HG03558 (cell line): ENCODE results near the gene SMIM7.
"Not testable (repeated sequence)": the region's sequence is repeated elsewhere in the genome, so short reads cannot be mapped to it uniquely, and the experiment has no call there.

ENCODE experiments used
- ATAC-seq: cut with Tn5 transposase; IDR thresholded peaks from one replicate; pipeline ENCODE4 v1.9.1; 2021; ENCODE audit warnings: moderate number of reproducible peaks; ENCODE audit not compliant: unreplicated experiment; ENCODE audit errors: extremely low read depth

SMIM7 gene

DNA sequence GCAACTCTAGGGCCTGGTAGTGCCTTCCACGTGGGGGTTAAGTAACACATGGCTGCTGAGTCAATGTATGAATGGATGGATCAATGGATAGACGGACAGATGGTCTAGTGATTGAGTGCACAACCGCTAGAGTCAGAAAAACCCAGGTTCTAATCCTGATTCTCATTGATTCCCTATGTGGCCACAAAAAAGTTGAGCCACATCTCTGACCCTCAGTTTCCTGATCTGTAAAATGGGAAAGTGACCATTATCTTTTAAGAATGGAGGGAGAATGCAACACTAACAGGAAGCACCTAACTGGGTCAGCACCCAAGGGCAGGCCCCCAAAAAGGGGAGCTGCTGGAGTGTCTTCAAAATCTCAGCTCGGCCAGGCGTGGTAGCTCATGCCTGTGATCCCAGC is 2.6 kb downstream of the SMIM7 start:
- ATAC-seq: no peak

DNA sequence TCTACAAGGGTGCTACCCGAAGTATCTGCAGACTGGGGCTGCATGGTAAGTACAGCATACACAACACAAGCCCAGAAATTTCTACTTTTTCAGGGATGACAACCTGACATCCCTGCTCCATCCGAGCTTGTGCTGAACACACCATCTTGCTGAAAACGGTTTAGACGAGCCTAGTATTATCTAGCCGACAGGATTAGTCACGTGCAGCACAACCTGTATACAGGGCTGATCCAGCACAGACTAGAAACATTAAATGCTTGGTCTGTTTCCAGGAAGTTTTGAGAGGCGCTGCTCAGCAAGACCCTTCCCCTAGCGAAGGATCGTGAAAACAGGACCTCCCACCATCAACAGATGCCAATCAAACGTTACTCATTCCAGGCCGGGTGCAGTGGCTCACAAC is 4.2 kb downstream of the SMIM7 start:
- no peak for ATAC-seq

DNA sequence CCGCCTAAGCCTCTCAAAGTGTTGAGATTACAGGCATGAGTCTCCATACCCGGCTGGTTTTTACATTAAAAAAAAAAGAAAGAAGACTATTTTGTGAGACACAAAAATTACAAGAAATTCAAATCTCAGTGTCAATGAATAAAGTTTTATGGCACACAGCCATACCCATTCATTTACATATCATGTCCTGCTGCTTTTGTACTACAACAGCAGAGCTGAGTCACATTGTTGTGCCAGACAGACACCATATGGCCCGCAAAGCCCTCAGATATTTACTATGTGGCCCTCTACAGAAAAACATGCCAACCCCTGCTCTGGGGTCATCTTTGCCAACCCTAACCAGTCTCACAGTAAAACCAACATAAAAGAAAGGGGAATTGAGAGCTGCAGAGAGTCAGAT is 5.3 kb downstream of the SMIM7 start:
- ATAC-seq: no peak

DNA sequence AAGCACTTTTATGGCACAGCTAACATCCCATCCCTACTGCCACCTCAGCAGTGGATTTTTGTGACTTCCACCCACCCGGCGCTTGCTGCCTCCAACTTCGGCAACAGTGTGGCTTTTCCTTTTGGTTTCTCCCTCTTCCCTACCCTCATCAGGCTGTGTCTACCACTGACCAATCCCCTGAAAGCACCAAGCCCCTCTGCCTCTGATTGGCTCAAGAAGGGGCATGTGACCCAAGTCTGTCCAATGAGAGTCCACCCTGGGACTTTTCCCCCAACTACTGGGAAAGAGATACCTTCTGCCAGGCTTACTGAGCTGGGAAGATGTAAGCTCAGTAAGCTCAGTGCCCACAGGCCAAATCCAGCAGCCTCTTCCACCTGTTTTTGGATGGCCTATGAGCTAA is 5.8 kb downstream of the SMIM7 start:
- ATAC-seq: no peak

DNA sequence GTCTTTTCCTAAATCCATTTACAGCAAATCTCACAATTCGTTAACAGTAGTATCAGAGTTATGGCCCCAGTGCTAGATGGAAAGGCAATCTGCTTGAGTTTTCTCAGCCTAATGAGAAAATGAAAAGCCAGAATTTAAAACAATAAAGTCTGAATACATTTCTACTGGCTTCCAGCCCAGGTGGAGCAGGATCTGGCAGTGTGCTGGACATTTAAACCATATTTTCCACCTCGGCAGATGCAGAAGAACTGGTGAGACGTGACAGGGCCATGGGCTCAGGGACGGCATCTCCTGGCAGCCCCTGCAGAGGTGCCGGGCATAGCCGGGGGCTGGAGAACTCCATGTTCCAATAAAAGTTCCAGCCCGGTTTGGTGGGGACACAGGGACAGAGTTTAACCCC is 7.1 kb downstream of the SMIM7 start:
- no peak for ATAC-seq

DNA sequence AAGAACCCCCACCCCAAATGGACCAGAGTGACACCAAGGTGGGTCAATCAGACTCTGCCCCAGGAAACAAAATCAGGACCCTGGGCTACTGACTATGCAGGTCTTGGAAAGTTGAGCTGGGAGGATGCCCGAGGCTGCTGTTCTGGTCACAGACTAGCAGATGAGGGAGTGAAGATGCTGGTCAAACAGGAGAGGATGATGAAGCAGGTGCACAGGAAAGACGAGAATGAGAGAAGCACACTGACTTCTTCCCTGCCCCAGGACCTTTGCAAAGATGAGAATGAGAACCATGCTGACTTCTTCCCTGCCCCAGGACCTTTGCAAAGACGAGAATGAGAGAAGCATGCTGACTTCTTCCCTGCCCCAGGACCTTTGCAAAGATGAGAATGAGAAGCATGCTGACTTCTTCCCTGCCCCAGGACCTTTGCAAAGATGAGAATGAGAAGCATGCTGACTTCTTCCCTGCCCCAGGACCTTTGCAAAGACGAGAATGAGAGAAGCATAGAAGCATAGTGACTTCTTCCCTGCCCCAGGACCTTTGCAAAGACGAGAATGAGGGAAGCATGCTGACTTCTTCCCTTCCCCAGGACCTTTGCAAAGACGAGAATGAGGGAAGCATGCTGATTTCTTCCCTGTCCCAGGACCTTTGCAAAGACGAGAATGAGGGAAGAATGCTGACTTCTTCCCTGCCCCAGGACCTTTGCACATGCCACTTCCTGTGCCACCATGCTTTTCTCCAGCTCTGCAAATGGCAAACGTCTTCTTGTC is 8.3 kb downstream of the SMIM7 start:
- ATAC-seq: not testable (repeated sequence)

DNA sequence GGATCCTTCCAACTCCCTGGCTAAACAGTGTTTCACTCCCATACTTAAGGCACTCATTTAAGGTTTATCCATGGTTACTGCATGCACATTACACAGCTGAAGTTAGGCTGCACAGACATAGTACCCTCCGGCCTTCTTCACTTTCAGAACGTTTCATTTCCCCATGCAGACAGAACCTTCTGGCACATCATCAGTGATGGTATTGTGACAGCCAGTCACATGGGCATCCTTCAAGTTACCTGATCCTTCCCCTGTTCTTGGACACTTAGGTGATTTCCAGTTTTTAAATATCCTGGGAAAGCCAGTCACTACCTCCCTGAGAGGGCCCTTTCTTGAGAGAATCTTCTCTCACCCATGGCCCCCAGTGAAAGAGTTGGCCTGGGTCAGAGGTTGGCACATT is 9.1 kb downstream of the SMIM7 start:
- no peak for ATAC-seq

DNA sequence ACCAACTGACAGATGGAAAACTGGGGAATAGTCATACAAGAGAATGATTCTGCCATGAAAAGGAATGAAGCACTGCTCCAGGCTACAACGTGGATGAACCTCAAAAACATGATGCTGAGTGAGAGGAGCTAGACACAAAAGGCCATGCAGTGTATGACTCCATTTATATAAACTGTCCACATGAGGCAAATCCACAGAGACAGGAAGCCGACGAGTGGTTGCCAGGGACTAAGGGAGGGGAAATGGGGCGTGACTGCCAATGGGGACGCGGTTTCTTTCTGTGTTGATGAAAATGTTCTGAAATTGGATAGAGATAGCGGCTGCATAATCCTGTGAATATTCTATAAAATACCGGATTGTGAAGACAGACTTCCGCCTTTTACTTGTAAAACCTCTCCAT is 10.2 kb downstream of the SMIM7 start:
- no peak for ATAC-seq

DNA sequence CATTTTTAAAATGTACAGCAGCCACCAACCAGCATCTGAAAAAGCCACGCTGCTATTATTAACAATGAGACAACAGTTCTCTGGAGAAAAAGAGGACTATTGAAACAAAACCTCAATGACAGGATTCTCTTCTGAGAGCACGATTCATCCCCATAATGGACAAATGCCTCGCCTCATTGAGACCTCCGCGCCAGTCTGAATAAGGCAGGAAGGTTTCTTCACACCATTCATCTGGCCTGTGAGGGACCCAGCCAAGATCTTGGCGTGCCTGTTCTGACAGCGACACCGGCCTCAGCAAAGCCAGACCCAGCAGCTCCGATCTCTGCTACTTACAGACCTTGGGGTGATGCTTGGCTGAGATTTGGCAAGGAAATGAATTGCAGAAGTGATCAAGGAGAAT is 14.8 kb downstream of the SMIM7 start:
- ATAC-seq: no peak

DNA sequence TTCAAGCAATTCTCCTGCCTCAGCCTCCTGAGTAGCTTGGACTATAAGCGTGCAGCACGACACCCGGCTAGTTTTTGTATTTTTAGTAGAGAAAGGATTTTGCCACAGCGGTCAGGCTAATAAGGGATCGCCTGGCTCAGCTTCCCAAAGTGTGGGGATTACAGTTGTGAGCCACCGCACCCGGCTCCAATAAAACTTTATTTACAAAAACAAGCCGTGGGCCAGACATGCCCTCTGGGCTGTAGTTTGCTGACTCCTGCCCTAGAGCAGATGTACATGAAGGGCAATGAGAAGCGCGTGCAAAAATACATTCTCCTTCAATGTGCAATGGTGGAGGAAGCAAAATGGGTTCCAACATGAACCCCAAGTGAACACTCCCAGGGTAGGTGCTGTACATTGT is 18.2 kb downstream of the SMIM7 start:
- no peak for ATAC-seq

DNA sequence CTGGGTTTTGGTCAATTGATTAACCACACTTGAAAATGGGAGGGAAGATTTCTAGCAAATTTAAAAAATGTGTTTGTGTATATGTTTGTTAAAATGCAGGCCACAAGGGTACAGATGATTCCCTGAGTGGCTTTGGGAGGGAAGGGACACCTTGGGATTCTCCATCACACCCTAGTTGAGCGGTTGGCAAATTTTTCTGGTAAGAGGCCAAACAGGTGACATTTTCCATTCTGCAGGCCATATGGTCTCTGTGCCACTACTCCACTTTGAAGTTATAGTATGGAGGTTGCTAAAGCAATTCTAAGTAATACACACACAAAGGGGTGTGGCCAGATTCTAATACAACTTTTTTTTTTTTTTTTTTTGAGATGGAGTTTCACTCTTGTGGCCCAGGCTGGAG is 19.0 kb downstream of the SMIM7 start:
- ATAC-seq: no peak

DNA sequence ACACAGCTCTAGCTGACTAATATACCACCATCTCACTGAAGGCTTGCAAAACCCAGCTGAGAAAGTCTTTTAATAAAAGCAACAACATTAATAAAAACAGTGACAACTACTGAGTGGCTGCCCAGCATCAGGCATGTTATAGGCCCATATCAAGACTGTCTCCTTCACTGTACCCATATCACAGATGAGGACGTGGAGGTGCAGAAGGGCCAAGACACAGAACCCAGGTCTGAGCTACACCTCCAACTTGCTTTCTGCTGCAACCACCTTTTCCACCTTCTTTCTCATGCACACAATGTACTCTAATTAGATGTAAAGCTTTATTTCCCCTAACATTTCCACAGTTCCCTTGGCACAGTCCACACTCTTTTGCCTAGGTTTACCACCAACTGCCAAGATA is 21.3 kb downstream of the SMIM7 start:
- ATAC-seq: no peak

DNA sequence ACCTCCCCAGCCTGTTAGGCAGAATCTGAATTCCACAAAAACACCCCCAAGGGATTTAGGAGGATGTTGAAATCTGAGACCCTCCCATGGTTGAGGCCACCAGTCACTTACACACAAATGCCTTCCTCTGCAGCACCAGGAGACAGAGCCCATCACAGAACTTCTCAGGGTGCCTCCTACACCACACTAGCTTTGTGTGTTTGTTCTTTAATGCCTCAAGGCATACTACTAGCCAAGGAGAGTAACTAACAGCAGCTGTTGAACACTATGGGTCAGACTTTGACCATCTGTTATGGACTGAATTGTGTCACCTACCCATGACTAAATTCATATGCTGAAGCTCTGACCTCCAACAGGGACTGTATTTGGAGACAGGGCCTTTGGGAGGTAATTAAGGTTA is 22.4 kb downstream of the SMIM7 start:
- no peak for ATAC-seq

DNA sequence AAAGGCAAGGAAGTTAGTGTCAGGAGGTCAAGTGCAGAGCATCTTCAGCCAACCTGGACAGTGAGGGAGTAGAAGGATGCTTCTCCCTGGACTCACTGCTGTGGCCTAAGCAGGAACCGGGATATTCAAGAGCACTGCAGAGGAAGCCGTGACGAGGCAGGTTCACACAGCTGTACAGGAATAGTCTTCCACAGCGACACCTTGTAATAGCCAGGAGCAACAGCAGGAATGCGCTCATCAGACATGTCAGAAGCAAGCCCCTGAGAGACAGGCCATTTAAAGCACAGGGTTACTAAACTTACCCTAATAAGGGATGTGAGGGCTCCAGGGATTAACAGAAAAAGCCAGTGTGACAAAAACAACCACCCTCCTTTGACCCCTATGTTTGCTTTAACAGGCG is 28.5 kb downstream of the SMIM7 start:
- ATAC-seq: no peak

DNA sequence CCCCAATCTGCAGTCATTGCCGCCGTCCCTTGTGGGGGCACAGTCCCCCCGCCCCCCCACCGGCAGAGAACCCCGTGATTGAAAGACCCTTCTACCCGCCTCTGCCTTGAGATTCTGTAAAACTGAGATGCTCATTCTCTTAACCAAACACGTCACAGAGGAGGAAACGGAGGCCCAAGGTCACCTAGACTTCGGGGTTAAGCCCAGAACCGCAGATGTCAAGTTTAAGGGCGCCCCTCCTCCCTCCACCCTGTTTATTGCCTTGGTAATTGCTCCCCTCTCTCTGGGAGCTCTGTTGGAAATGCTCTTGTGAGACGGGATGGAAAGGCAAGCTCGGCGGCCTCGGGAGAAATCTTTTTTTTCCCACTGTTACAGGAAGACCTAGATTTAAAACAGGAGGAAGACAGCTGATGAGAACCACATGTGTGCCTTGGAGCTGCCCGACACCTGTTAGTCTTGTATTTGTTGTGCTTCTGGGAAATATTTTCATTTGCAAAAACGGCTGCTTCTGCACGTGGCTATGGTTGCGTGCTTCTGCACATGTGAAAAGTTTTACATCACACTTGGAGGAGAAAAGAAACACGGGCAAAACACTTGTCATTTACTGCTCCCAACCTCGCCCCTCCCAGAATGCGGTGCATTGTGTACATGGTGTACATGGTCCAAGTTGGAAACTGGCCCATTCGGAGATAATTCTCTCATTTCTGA is 30.8 kb downstream of the SMIM7 start:
- ATAC-seq: no peak

DNA sequence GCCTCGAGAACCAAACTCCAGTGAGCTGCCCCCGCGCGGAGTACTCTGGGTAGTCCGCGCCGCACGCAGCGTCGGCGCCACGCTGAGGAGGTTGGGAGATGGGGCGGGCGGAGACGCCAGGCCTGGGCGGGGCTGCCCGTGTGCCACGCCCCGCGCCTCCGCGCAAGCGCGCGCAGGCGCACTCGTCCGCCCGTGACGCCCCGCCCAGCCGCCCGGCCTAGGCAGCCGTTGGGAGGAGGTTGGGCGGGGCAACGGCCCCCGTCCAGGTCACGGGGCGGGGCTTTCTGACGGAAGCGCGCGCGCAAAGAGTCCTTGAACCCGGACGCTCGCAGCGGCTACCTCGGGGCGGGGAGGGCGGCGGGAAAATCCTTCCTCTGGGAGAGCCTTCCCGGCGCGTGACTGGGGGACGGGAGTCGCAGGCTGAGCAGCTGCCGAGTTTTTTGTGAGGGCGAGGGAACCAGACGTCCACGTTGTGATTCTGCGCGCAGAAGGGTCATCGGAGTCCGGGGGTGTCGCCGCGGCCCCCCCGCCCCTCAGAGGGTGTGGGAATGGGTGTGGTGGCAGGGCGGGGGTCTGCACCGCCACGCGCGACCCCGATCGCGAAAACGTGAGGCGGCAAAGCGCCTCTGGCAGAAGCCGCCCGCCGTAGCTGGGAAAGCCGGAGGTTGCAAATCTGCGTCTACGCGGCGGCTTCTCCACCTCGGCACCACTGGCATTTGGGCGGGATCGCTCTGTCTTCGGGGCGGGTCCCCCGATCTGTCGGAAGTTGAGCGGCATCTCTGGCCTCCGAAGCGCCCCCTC is 31.6 kb downstream of the SMIM7 start, which contains the start of gene MED26:
Gene MED26 (minus strand): TSS at position 22 of the 801 bp plus-strand sequence. CDS start 261 bp downstream, outside the sequence.
- peak; percentile 67 for ATAC-seq

DNA sequence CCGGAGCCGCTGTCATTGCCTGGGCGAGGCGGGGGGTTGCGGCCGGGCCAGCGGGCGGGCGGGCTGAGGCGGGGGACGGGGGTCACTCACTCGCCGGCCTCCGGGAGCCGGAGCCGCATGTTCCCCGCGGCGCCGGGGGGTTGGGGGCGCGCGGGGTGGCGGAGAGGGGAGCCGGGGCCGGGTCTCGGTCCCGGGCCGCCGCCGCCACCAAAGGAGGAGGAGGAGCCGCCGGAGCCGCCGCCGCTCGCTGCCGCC is 32.1 kb downstream of the SMIM7 start:
- ATAC-seq: no peak

DNA sequence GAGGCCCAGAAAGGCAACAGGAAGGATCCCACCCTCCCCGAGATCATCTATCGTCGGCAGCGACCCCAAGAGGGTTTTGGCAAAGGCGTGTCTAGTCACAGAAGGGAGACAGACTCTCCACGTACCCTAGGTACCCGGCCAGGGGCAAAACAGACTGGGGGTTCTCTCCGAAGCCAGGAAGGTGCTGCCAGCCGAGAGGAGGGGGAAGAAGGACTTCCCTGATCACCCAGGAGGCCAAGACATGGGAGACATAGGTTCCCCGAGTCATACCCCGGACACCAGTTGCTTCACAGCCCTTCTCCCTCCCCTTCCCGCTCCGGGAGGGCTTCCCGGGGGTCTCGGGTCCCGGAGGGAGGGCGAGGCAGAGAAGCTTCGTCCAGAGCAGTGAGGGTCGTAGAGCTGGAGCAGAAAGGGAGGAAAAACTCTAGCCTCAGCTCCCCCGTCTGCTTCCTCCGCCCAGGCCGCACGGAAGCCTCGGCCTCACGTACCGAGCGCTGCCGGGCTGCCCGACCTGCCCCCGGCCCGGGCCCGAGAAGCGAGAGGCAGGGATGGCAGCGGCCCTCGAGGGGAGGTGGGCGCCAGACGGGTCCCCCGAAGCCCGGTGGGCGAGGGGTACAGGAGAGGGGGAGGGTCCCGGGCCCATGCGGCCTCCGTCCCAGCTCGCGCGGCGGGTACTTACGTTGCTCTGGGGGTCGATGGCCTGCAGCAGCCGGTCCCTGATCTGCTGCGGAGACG is 32.6 kb downstream of the SMIM7 start:
- ATAC-seq: no peak

DNA sequence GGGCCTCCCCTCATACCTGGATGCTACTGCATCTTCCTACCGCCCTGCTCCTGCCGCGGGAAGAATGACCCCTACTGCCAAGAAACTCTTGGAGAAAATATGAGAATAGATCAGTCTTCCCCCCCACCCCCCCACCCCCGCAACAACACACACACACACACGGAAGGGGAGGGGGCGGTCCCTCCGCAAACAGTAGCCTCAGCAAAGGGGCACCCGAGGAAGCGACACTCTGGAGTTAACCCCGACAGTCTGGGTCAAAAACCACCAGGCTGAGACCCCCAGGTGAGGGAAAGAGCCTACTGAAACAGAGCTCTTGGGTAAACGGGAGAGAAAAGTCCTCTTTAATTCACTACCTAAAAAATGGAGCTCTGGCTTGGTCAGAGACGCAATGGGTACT is 33.1 kb downstream of the SMIM7 start:
- no peak for ATAC-seq

DNA sequence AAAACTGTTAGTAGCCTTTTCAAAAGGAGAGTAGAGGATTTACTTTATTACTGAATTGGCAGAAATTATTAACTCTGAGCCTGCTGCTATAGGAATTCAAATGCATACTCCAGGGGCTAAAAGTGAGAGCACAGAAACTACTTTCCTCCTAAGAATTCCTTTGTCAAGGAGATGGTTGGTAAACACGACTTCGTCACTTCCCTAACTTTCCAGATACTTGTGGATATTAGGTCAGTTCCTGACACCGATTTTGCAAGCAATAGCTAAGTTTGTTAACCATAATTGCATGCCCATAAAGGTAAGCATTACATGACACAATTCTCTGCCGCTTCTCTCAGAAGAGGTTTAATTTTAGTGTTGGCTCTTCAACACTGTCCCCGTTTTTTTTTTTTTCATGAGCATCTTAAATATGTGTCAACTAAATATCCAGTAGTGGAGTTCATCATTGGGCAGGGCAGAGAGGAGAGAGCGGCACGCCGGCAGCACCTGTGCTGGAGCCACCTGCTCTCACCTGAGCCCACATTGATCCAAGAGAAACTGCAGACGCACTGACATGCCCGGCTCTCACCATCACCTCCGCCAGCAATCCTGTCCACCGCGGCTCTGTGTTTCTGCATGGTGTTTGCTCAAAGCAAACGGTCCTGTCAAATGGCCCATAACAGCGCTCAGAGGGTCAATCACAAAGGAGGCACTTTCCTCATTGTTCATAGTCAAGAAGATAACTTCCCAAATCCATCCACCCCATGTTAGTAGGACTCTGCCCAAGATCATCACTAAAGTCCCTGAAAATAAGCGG is 34.6 kb downstream of the SMIM7 start:
- no peak for ATAC-seq
